MM.1S (cell line): Measurements from ENCODE around the gene SLCO1A2.

Source experiments
- CTCF ChIP-seq: fragments of 300-600 bp; sonication (generic); IDR thresholded peaks from 2 replicates; pipeline ENCODE4 v1.5.1; 2016; ENCODE audit warnings: antibody characterized with exemption, low read length, mixed read lengths
- EZH2 ChIP-seq: fragments of 300-600 bp; sonication (generic); optimal IDR thresholded peaks from 2 replicates; pipeline ENCODE3; 2017; ENCODE audit warnings: low read depth, mild to moderate bottlenecking, antibody characterized with exemption, low read length, mixed read lengths

GRCh38 chr12:21292111-21292510, 42.6 kb downstream of the SLCO1A2 start:
- TF ChIP-seq CTCF = no peak
- no peak for TF ChIP-seq EZH2
